Stimulated activated CD8-positive, alpha-beta memory T cell treated with anti-CD3 and anti-CD28 coated beads, Interleukin-12 subunit alpha, Interleukin-12 subunit beta, amount 100 ng/mL, for 4 hours (primary cell): ENCODE results near the gene TEAD1.

Experiments used
- DNase-seq: peaks from one replicate; pipeline ENCODE4 v3.0.0-alpha.2; 2020; ENCODE audit warnings: low read depth

The TEAD1 gene

GRCh38 chr11:12789596-12790215, 115.5 kb downstream of the TEAD1 start:
- no peak for DNase-seq

- no peak for DNase-seq
Observed at GRCh38 chr11:12790861-12791616, 116.8 kb downstream of the TEAD1 start.

- no peak for DNase-seq
Observed at GRCh38 chr11:12792018-12792417, 117.8 kb downstream of the TEAD1 start.

- no peak for DNase-seq
Observed at GRCh38 chr11:12792590-12792989, 118.4 kb downstream of the TEAD1 start.

- no peak for DNase-seq
Observed at GRCh38 chr11:12793065-12793464, 118.8 kb downstream of the TEAD1 start.

GRCh38 chr11:12793506-12793905, 119.3 kb downstream of the TEAD1 start:
- DNase-seq = no peak

- DNase-seq = no peak
Observed at GRCh38 chr11:12794576-12795230, 120.5 kb downstream of the TEAD1 start.

- no peak for DNase-seq
Observed at GRCh38 chr11:12797996-12798395, 123.8 kb downstream of the TEAD1 start.

- DNase-seq = no peak
Observed at GRCh38 chr11:12798609-12799011, 124.4 kb downstream of the TEAD1 start.

- no peak for DNase-seq
Observed at GRCh38 chr11:12799334-12799835, 125.2 kb downstream of the TEAD1 start.

- no peak for DNase-seq
Observed at GRCh38 chr11:12800032-12800671, 125.9 kb downstream of the TEAD1 start.

GRCh38 chr11:12800871-12801270, 126.7 kb downstream of the TEAD1 start:
- DNase-seq = no peak

- no peak for DNase-seq
Observed at GRCh38 chr11:12801976-12802375, 127.8 kb downstream of the TEAD1 start.

GRCh38 chr11:12802418-12803085, 128.3 kb downstream of the TEAD1 start:
- DNase-seq = no peak

GRCh38 chr11:12803086-12803826, 129.0 kb downstream of the TEAD1 start:
- DNase-seq = no peak

GRCh38 chr11:12806113-12806512, 131.9 kb downstream of the TEAD1 start:
- DNase-seq = no peak

- DNase-seq = no peak
Observed at GRCh38 chr11:12807621-12808020, 133.4 kb downstream of the TEAD1 start.

- DNase-seq = no peak
Observed at GRCh38 chr11:12808519-12808918, 134.3 kb downstream of the TEAD1 start.

GRCh38 chr11:12809364-12809763, 135.1 kb downstream of the TEAD1 start:
- DNase-seq = no peak

- no peak for DNase-seq
Observed at GRCh38 chr11:12809864-12810567, 135.8 kb downstream of the TEAD1 start.

- DNase-seq = no peak
Observed at GRCh38 chr11:12810568-12810894, 136.3 kb downstream of the TEAD1 start.
